Stimulated activated CD8-positive, alpha-beta memory T cell treated with anti-CD3 and anti-CD28 coated beads, Interleukin-15, amount 100 ng/mL, for 4 hours (primary cell): ENCODE measurements around the gene MRTO4.
A peak's percentile ranks its signal among the peaks of the same experiment; 100 is the strongest.
"Not testable (repeated sequence)": the region's sequence is repeated elsewhere in the genome, so short reads cannot be mapped to it uniquely, and the experiment has no call there.

Experiments
- DNase-seq, 2 donors: peaks; one replicate each; pipeline ENCODE4 v3.0.0-alpha.2; 2020; ENCODE audit warnings: low read depth in 2 of 2

MRTO4 gene

GRCh38 chr1:19222979-19223824, 28.4 kb upstream of the MRTO4 start:
- no peak for DNase-seq

- DNase-seq = no peak
Observed at GRCh38 chr1:19229229-19229628, 22.4 kb upstream of the MRTO4 start.

- no peak for DNase-seq
Observed at GRCh38 chr1:19229828-19230325, 21.7 kb upstream of the MRTO4 start.

- DNase-seq = not testable (repeated sequence)
Observed at GRCh38 chr1:19231736-19232523, 19.7 kb upstream of the MRTO4 start.

GRCh38 chr1:19232524-19232846, 19.1 kb upstream of the MRTO4 start:
- DNase-seq = no peak

GRCh38 chr1:19234224-19234623, 17.4 kb upstream of the MRTO4 start:
- no peak for DNase-seq

GRCh38 chr1:19239876-19240275, 11.7 kb upstream of the MRTO4 start:
- DNase-seq = no peak

- DNase-seq = peak; percentile 12 to 41
Observed at GRCh38 chr1:19240673-19241538, 10.7 kb upstream of the MRTO4 start.

GRCh38 chr1:19250629-19251304, 838 bp upstream of the MRTO4 start:
- no peak for DNase-seq

- DNase-seq = no peak
Observed at GRCh38 chr1:19254416-19254815, 2.8 kb downstream of the MRTO4 start.

- no peak for DNase-seq
Observed at GRCh38 chr1:19255288-19255687, 3.7 kb downstream of the MRTO4 start.

GRCh38 chr1:19256301-19256700, 4.7 kb downstream of the MRTO4 start:
- DNase-seq = not testable (repeated sequence)

- DNase-seq = no peak
Observed at GRCh38 chr1:19257178-19257914, 5.7 kb downstream of the MRTO4 start.

GRCh38 chr1:19258353-19258752, 6.7 kb downstream of the MRTO4 start:
- no peak for DNase-seq

GRCh38 chr1:19260211-19261138, 8.9 kb downstream of the MRTO4 start:
- no peak for DNase-seq

- no peak for DNase-seq
Observed at GRCh38 chr1:19262047-19262446, 10.4 kb downstream of the MRTO4 start.

GRCh38 chr1:19262744-19263143, 11.1 kb downstream of the MRTO4 start:
- no peak for DNase-seq

GRCh38 chr1:19268445-19268844, 16.8 kb downstream of the MRTO4 start:
- DNase-seq = no peak
